Progenitor cell of endocrine pancreas (in vitro differentiated cells): Measurements from ENCODE around the gene UBE3C. TPM values are rescaled to one million over a fixed set of nuclear protein-coding genes. Genes with fewer than 3 reads are reported as not detected.
"Not testable (repeated sequence)": the region's sequence is repeated elsewhere in the genome, so short reads cannot be mapped to it uniquely, and the experiment has no call there.

ENCODE experiments used
- DNase-seq: peaks from one replicate; pipeline ENCODE4 v3.0.0; 2021; ENCODE audit warnings: low spot score; ENCODE audit not compliant: unreplicated experiment
- H3K27ac Mint-ChIP-seq: 2 replicates; pipeline ENCODE4 v1.8.0; 2021; ENCODE audit warnings: mild to moderate bottlenecking, moderate library complexity, mixed read lengths
- H3K27me3 Mint-ChIP-seq: 2 replicates; pipeline ENCODE4 v1.8.0; 2021; ENCODE audit warnings: mixed read lengths
- H3K36me3 Mint-ChIP-seq: 2 replicates; pipeline ENCODE4 v1.8.0; 2022; ENCODE audit warnings: mixed read lengths; ENCODE audit not compliant: insufficient read depth
- H3K4me1 Mint-ChIP-seq: 2 replicates; pipeline ENCODE4 v1.8.0; 2021; ENCODE audit warnings: low read depth, mixed read lengths
- H3K4me3 Mint-ChIP-seq: 2 replicates; pipeline ENCODE4 v1.8.0; 2021; ENCODE audit warnings: low read depth, mild to moderate bottlenecking, moderate library complexity, mixed read lengths
- H3K9me3 Mint-ChIP-seq: 2 replicates; pipeline ENCODE4 v1.8.0; 2021; ENCODE audit warnings: low read depth, mixed read lengths
- CTCF ChIP-seq: fragments of 200-600 bp; sonication (generic); IDR thresholded peaks from one replicate; pipeline ENCODE4 v1.5.0; 2021; ENCODE audit warnings: antibody characterized with exemption, mild to moderate bottlenecking; ENCODE audit not compliant: unreplicated experiment
- total RNA-seq: library from RNA; stranded (reverse); gene quantifications from 2 replicates; pipeline ENCODE4 v1.2.1, GENCODE V29; 2021

UBE3C gene
- total RNA-seq, 1 donor from 2014 or later, result 62.5 TPM

- no peak for TF ChIP-seq CTCF
- H3K4me3 Mint-ChIP-seq, result no peak overlapping the region
- H3K9me3 Mint-ChIP-seq, result no peaks in the 10 kb centered on the region
- peaks cover 2% of the 10 kb centered on the region for H3K4me1 Mint-ChIP-seq
- peaks cover 24% of the 10 kb centered on the region for H3K36me3 Mint-ChIP-seq
- H3K27ac Mint-ChIP-seq, result peak overlapping the region; percentile 53
- no peak for DNase-seq
- no peaks in the 10 kb centered on the region for H3K27me3 Mint-ChIP-seq
Observed at GRCh38 chr7:157241631-157242030, 102.9 kb downstream of the UBE3C start.

GRCh38 chr7:157244516-157245294 is 106.0 kb downstream of the UBE3C start:
- Mint-ChIP-seq H3K9me3 (no peaks in the 10 kb centered on the region), H3K4me3 (no peak overlapping the region), H3K27ac (no peak overlapping the region), H3K4me1 (peaks cover 2% of the 10 kb centered on the region), H3K36me3 (peaks cover 19% of the 10 kb centered on the region), H3K27me3 (no peaks in the 10 kb centered on the region)
- TF ChIP-seq CTCF, result no peak
- no peak for DNase-seq

GRCh38 chr7:157246052-157246451 is 107.3 kb downstream of the UBE3C start:
- H3K27ac Mint-ChIP-seq, result no peak overlapping the region
- DNase-seq, result no peak

GRCh38 chr7:157248659-157249058 is 109.9 kb downstream of the UBE3C start:
- peaks cover 24% of the 10 kb centered on the region for H3K36me3 Mint-ChIP-seq
- no peak for DNase-seq
- H3K27me3 Mint-ChIP-seq, result no peaks in the 10 kb centered on the region
- H3K9me3 Mint-ChIP-seq, result no peaks in the 10 kb centered on the region
- TF ChIP-seq CTCF, result no peak
- H3K4me3 Mint-ChIP-seq, result no peak overlapping the region
- peaks cover 2% of the 10 kb centered on the region for H3K4me1 Mint-ChIP-seq
- no peak overlapping the region for H3K27ac Mint-ChIP-seq

More at GRCh38 chr7:157246052-157246451, 107.3 kb downstream of the UBE3C start:
- Mint-ChIP-seq H3K36me3 (peaks cover 20% of the 10 kb centered on the region), H3K27me3 (no peaks in the 10 kb centered on the region), H3K9me3 (no peaks in the 10 kb centered on the region), H3K4me1 (peaks cover 2% of the 10 kb centered on the region), H3K4me3 (no peak overlapping the region)
- no peak for TF ChIP-seq CTCF

GRCh38 chr7:157250605-157251228 is 112.0 kb downstream of the UBE3C start:
- DNase-seq, result peak; percentile 24
- Mint-ChIP-seq H3K36me3 (peaks cover 25% of the 10 kb centered on the region), H3K9me3 (no peaks in the 10 kb centered on the region), H3K4me3 (no peak overlapping the region), H3K27me3 (no peaks in the 10 kb centered on the region), H3K4me1 (no peaks in the 10 kb centered on the region), H3K27ac (no peak overlapping the region)
- TF ChIP-seq CTCF, result peak; percentile 81

GRCh38 chr7:157251817-157252216 is 113.1 kb downstream of the UBE3C start:
- H3K9me3 Mint-ChIP-seq, H3K4me1 Mint-ChIP-seq, DNase-seq, H3K4me3 Mint-ChIP-seq, H3K27me3 Mint-ChIP-seq, H3K27ac Mint-ChIP-seq: not testable (repeated sequence)
- H3K36me3 Mint-ChIP-seq, result peaks cover 23% of the 10 kb centered on the region
